Measurements from ENCODE around the gene YIPF2.
A peak's percentile ranks its signal among the peaks of the same experiment; 100 is the strongest.
"Not testable (repeated sequence)": the region's sequence is repeated elsewhere in the genome, so short reads cannot be mapped to it uniquely, and the experiment has no call there.

Gene YIPF2

GRCh38 chr19:10941649-10942048 is 13.2 kb upstream of the YIPF2 start:
- DNase-seq, result not testable (repeated sequence)

GRCh38 chr19:10936661-10937084 is 8.2 kb upstream of the YIPF2 start:
- DNase-seq, result peak in 18 of 51 donors; percentile 3 to 61 (median 17)

DNA sequence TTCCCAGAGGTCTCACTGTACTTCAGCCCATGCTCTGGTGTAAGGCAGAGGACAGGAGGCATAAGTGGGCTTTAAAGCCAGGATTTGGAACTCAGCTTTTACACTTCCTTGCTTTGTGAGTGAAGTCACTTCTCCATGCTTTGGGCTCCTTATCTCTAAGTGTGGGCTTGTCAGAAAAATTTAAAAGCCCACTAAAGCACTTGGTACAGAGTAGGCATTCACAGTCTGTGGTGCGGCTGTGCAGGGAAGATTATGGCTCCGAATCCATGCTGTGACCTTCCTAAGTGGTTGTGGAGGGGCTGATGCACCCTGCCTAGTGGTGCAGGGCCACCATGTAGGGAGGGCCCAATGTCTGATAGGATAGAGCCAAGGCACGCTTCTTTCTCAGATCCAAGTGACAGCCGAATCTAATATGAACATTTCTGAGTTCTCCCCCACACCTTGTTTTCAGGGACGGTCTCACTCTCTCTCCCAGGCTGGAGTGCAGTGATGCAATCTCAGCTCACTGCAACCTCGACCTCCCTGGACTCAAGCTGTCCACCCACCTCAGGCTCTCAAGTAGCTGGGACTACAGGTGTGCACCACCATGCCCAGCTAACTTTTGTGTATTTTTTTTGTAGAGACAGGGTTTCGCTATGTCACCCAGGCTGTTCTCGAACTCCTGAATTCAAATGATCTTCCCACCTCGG is 7.1 kb upstream of the YIPF2 start:
- no peak for DNase-seq

- DNase-seq, result no peak
These were observed 959 bp upstream of the YIPF2 start for GRCh38 chr19:10929402-10929794.

DNA sequence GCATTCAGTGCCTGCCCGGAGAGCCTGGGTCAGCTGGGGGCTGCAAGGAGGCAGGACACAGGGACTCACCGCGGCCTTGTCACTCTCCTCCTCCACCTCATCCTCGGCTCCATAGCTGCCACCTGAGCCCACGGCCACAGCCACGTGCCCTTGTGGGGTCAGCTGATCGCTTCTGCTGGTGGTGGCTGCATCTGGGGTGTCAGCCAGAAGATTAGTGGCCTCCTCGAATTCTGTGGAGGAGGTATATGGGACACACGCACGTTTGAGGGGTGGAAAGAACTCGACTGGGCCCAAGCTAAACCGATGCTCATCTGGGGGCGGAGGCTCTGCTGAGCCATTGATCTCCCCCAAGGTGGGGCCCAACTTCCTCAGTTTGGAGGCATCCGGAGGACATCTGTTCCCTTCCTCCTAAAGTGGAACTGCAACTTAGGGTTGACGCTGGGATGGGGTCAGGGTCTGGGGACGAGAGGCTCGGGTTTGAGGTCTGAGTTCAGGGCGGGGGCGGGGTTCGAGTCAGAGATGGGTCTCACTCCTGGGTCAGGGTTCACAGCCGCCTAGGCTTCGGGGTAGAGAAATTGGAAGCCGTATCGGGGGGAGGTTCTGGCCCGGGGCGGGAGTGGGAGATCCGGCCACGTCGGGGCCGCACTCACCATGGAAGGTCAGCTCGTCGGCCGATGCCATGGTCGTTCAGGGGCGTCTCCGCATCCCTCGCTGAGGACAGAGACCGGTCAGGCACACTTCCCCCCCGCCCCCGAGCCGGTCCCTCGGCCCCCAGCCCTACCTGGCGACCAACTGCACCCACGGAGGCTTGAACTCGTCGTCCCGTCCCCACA is 493 bp downstream of the YIPF2 start:
- no peak for DNase-seq

- no peak for DNase-seq
These were observed 3.8 kb downstream of the YIPF2 start for GRCh38 chr19:10924597-10924996.

DNA sequence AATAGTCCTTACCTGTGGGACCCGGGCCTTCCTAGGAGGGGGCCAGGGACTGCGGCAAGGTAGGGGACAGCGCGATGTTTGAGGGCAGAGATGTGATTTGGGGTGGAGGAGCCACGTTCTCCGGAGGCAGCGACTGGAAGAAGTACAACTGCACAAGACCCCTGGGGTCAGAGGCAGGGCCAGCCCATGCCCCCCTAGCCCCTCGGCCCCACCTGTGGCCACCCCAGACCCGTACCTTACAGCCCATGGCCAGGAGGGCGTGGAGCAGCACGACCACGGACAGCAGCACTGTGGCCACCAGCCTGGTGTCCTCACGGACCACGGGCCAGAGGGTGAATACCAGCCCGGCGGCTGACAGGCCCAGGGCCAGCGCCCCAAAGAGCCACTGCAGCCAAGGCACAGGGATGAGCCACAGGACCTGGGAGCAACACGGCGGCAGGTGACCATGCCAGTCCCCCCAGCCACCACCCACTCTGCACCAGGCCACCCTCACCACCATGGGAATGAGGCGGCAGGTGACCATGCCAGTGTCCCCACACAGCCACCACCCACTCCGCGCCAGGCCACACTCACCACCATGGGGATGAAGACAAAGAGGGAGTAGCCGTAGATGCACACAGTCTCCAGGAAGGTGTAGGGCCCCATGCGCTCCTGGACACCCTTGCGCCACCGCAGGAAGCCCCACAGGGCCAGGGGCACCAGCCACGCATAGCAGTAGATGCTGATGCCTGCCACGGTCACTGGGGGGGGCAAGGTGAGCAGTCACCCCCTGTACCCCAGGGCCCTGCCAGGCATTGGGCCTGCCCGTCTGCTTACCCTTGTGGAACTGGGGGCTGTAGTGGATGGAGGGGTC is 5.0 kb downstream of the YIPF2 start:
- no peak for DNase-seq

DNA sequence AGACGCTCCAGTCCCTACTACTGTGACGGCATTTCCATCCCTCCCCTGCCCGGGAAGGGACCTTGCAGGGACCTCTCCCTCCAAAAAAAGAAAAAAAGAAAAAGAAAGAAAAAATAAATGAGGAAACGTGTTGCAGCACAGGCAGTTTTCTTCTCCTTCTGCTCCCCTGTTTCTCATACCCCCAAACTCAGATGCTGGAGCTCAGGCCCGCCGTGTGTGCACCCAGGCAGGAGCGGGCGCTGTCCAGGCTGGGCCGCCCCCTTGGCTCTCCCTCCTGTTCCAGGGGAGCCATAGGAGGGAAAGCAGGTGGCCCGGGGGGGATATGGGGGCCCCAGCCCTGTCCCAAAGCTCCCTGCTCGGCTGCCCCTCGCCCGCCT is 5.8 kb downstream of the YIPF2 start:
- DNase-seq, result no peak

DNA sequence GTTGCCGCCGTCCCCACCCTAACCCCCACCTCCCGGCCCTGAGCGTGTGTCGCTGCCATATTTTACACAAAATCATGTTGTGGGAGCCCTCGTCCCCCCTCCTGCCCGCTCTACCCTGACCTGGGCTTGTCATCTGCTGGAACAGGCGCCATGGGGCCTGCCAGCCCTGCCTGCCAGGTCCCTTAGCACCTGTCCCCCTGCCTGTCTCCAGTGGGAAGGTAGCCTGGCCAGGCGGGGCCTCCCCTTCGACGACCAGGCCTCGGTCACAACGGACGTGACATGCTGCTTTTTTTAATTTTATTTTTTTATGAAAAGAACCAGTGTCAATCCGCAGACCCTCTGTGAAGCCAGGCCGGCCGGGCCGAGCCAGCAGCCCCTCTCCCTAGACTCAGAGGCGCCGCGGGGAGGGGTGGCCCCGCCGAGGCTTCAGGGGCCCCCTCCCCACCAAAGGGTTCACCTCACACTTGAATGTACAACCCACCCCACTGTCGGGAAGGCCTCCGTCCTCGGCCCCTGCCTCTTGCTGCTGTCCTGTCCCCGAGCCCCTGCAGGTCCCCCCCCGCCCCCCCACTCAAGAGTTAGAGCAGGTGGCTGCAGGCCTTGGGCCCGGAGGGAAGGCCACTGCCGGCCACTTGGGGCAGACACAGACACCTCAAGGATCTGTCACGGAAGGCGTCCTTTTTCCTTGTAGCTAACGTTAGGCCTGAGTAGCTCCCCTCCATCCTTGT is 6.4 kb downstream of the YIPF2 start:
- DNase-seq, result no peak

DNA sequence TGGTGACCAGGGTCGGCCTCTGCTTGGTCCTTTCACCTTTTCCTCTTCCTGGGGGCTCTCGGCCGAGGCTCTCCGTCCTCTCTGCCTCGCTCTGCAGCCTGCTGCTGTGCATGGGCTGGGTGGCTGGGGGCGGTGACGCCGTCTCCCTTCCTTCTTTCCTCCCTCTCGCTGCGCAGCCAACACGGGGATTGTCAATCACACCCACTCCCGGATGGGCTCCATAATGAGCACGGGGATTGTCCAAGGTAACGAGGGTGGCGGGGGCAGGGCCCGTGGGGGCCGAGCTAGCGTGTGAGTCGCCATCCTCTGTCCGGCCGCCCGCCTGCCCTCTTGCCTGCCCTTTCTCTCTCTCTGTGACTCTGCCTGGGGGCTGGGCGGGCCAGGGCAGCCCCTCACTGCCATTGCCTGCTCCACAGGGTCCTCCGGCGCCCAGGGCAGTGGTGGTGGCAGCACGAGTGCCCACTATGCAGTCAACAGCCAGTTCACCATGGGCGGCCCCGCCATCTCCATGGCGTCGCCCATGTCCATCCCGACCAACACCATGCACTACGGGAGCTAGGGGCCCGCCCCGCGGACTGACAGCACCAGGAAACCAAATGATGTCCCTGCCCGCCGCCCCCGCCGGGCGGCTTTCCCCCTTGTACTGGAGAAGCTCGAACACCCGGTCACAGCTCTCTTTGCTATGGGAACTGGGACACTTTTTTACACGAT is 7.1 kb downstream of the YIPF2 start:
- DNase-seq, result no peak

DNA sequence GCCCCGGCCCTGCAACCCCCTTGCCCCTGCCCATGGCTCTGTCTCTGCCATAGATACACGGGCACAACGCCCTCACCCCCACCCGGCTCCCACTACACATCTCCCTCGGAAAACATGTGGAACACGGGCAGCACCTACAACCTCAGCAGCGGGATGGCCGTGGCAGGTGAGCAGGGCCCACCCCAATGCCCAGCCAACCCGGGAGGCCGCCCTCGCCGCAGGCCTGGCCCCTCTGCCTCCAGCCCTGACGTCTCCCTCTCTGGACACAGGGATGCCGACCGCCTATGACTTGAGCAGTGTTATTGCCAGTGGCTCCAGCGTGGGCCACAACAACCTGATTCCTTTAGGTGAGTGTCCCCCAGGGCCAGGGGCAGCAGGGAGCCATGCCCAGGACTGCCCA is 7.7 kb downstream of the YIPF2 start:
- DNase-seq, result no peak

- no peak for DNase-seq
These were observed 8.2 kb downstream of the YIPF2 start for GRCh38 chr19:10920288-10920655.

- no peak for DNase-seq
These were observed 8.8 kb downstream of the YIPF2 start for GRCh38 chr19:10919352-10920287.

DNA sequence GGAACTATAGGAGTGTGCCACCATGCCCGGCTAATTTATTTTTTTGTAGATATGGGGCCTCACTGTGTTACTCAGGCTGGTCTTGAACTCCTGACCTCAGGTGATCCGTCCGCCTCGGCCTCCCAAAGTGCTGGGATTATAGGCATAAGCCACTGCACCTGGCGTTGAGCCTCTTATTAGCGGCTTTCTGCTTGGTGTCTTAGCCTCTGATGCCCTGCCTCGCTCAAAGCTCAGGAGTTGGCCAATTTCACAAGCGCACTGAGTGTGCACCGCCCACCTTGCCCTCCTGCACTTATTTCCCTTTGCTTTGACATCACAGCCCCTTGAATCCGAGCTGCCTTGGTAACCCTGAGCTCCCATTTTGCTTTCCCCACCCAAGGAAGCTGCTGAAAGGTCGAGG is 10.1 kb downstream of the YIPF2 start:
- DNase-seq, result no peak

GRCh38 chr19:10916602-10917001 is 11.8 kb downstream of the YIPF2 start:
- no peak for DNase-seq

GRCh38 chr19:10915130-10916091 is 13.0 kb downstream of the YIPF2 start:
- no peak for DNase-seq

GRCh38 chr19:10913716-10914340 is 14.6 kb downstream of the YIPF2 start:
- no peak for DNase-seq

GRCh38 chr19:10912619-10913018 is 15.8 kb downstream of the YIPF2 start:
- no peak for DNase-seq

All from hypothalamus (tissue), 51 donors.